Measurements from ENCODE around the gene PGK1. TPM values are rescaled to one million over a fixed set of nuclear protein-coding genes. Genes with fewer than 3 reads are reported as not detected.
"Not testable (repeated sequence)": the region's sequence is repeated elsewhere in the genome, so short reads cannot be mapped to it uniquely, and the experiment has no call there.

Gene PGK1
- total RNA-seq, 2 experiments from 2014 or later, result 908 to 924 TPM

DNA sequence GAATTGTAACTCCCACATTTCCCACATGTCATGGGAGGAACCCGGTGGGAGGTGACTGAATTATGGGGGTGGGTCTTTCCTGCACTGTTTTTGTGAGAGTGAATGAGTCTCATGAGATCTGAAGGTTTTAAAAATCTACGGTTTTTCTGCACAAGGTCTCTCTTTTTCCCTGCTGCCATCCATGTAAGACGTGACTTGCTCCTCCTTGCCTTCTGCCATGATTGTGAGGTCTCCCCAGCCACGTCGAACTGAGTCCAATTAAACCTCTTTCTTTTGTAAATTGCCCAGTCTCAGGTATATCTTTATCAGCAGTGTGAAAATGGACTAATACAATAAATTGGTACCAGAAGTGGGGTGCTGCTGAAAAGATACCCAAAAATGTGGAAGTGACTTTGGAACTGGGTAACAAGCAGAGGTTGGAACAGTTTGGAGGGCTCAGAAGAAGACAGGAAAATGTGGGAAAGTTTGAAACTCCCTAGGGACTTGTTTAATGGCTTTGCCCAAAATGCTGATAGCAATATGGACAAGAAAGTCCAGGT is 43.0 kb downstream of the PGK1 start:
- POLR2A ChIA-PET, H3K36me3 Mint-ChIP-seq, H3K4me3 Mint-ChIP-seq: not testable (repeated sequence)

DNA sequence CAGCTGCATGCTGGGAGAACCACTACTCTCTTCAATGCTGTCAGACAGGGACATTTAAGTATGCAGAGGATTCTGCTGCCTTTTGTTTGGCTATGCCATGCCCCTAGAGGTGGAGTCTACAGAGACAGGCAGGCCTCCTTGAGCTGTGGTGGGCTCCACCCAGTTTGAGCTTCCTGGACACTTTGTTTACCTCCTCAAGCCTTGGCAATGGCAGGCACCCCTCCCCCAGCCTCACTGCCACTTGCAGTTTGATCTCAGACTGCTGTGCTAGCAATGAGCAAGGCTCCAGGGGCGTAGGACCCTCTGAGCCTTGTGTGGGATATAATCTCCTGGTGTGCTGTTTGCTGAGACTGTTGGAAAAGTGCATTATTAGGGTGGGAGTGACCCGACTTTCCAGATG is 53.3 kb downstream of the PGK1 start:
- POLR2A ChIA-PET; H3K9me3 Mint-ChIP-seq; H3K4me3 Mint-ChIP-seq; CTCF ChIA-PET; DNase-seq; H3K27me3 Mint-ChIP-seq; H3K36me3 Mint-ChIP-seq; H3K27ac Mint-ChIP-seq; intact Hi-C loops (cut with micrococcal nuclease): not testable (repeated sequence)
- H3K4me1 Mint-ChIP-seq (ENCODE audit: low read depth), result peaks cover 16% of the 10 kb centered on the region

More for the DNA sequence above, 43.0 kb downstream of the PGK1 start:
- H3K27me3 Mint-ChIP-seq; DNase-seq; H3K4me1 Mint-ChIP-seq (ENCODE audit: low read depth); intact Hi-C loops (cut with micrococcal nuclease); H3K27ac Mint-ChIP-seq: not testable (repeated sequence)
- H3K9me3 Mint-ChIP-seq, result peaks cover 21% of the 10 kb centered on the region
- CTCF ChIA-PET, result interaction anchor here (0.6 kb wide), 1 partner anchor 15 kb away, joined by 3 read pairs; no protein-coding TSS in a partner anchor

DNA sequence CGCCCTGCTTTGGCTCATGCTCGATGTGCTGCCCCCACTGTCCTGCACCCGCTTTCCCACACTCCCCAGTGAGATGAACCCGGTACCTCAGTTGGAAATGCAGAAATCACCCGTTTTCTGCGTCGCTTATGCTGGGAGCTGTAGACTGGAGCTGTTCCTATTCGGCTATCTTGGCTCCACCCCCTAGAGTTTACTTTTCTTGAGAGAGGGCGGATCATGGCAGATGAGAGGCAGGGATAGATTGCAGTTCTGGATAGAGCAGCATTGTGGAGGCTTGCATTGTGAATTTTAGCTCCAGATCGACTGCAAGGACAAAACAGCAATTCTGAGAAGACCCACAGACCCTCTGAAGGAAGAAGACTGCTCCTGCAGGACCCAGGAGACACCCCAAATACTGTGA is 53.8 kb downstream of the PGK1 start:
- H3K9me3 Mint-ChIP-seq; H3K27ac Mint-ChIP-seq; H3K4me3 Mint-ChIP-seq; intact Hi-C loops (cut with micrococcal nuclease); DNase-seq; H3K27me3 Mint-ChIP-seq; POLR2A ChIA-PET; CTCF ChIA-PET; H3K36me3 Mint-ChIP-seq: not testable (repeated sequence)
- peaks cover 16% of the 10 kb centered on the region for H3K4me1 Mint-ChIP-seq (ENCODE audit: low read depth)

DNA sequence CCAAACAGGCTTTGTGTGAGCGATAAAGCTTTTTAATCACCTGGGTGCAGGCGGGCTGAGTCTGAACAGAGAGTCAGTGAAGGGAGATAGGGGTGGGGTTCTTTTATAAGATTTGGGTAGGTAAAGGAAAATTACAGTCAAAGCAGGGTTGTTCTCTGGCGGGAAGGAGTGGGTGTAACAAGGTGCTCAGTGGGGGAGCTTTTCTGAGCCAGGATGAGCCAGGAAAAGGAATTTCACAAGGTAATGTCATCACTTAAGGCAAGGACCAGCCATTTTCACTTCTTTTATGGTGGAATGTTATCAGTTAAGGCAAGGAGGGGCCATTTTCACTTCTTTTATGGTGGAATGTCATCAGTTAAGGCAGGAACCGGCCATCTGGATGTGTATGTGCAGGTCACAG is 56.7 kb downstream of the PGK1 start:
- H3K36me3 Mint-ChIP-seq; POLR2A ChIA-PET; DNase-seq; H3K27ac Mint-ChIP-seq; H3K27me3 Mint-ChIP-seq; H3K4me3 Mint-ChIP-seq; intact Hi-C loops (cut with micrococcal nuclease); H3K9me3 Mint-ChIP-seq; CTCF ChIA-PET: not testable (repeated sequence)
- peaks cover 16% of the 10 kb centered on the region for H3K4me1 Mint-ChIP-seq (ENCODE audit: low read depth)

GRCh38 chrX:78163175-78163574 is 59.1 kb downstream of the PGK1 start:
- H3K9me3 Mint-ChIP-seq; CTCF ChIA-PET; intact Hi-C loops (cut with micrococcal nuclease); H3K36me3 Mint-ChIP-seq; H3K27me3 Mint-ChIP-seq; H3K4me1 Mint-ChIP-seq (ENCODE audit: low read depth); H3K4me3 Mint-ChIP-seq; DNase-seq; POLR2A ChIA-PET; H3K27ac Mint-ChIP-seq: not testable (repeated sequence)

DNA sequence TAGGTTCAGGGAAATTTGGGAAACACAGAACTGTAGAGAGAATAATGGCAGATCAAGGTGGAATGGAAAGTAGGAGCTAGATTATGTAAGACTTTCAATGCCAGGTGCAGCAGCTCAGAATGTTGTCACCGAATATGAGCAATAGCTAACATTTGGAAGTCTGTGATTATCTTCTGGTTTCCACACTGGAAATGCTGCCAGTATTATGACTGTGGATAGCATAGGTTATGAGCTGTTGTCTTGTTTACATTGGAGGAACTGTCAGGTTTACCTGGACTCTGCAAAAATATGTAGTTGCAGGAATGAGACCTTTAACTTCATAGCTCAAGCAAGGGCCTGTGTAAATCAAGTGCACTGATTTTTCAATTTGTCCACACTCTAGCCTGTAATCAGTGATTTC is 61.4 kb downstream of the PGK1 start:
- Mint-ChIP-seq H3K36me3 (no peaks in the 10 kb centered on the region), H3K27me3 (no peaks in the 10 kb centered on the region), H3K27ac (no peak overlapping the region), H3K9me3 (no peaks in the 10 kb centered on the region), H3K4me3 (no peak overlapping the region), H3K4me1 (ENCODE audit: low read depth) (peaks cover 5% of the 10 kb centered on the region)
- CTCF ChIA-PET, result no interaction called here
- DNase-seq, result no peak
- POLR2A ChIA-PET, result no interaction called here
- intact Hi-C loops (cut with micrococcal nuclease), result no loop called here

- no peak for DNase-seq
- Mint-ChIP-seq H3K36me3 (no peaks in the 10 kb centered on the region), H3K9me3 (no peaks in the 10 kb centered on the region), H3K4me3 (no peak overlapping the region), H3K27ac (no peak overlapping the region), H3K27me3 (no peaks in the 10 kb centered on the region), H3K4me1 (ENCODE audit: low read depth) (peaks cover 2% of the 10 kb centered on the region)
- CTCF ChIA-PET, result interaction anchor here (0.5 kb wide), 1 partner anchor 13 kb away, joined by 3 read pairs; no protein-coding TSS in a partner anchor
- POLR2A ChIA-PET, result no interaction called here
- intact Hi-C loops (cut with micrococcal nuclease), result no loop called here
Measured at GRCh38 chrX:78168065-78168464, 64.0 kb downstream of the PGK1 start.

Other genes starting within 250 kb of the PGK1 start
- gene MAGT1, start 208.8 kb upstream of the PGK1 start, total RNA-seq, result 10 to 100 TPM; 40.5 to 44.7 TPM
- 100 to 1,000 TPM; 295 to 320 TPM for gene COX7B, start 204.8 kb upstream of the PGK1 start, total RNA-seq
- 1 to 10 TPM; 8.0 TPM for gene ATP7A, start 193.6 kb upstream of the PGK1 start, total RNA-seq
- 1 to 10 TPM in 1 of 2 experiments, under 1 TPM in 1; 0.70 to 1.9 TPM for gene PGAM4, start 134.6 kb upstream of the PGK1 start, total RNA-seq
- 10 to 100 TPM; 23.0 TPM for gene TAF9B, start 35.4 kb downstream of the PGK1 start, total RNA-seq
- 1 to 10 TPM; 1.8 to 2.5 TPM for gene CYSLTR1, start 223.4 kb downstream of the PGK1 start, total RNA-seq

Measured in activated CD4-positive, alpha-beta memory T cell treated with anti-CD3 and anti-CD28 coated beads for 36 hours (primary cell).